Nucleus accumbens (tissue), 56 donors: ENCODE results near the gene DRD2.
A peak's percentile ranks its signal among the peaks of the same experiment; 100 is the strongest.
"Not testable (repeated sequence)": the region's sequence is repeated elsewhere in the genome, so short reads cannot be mapped to it uniquely, and the experiment has no call there.

Source experiments
- DNase-seq, 56 donors: peaks; one replicate each; lab custom pipeline; 2025; lab: John Stamatoyannopoulos, UW

Gene DRD2

GRCh38 chr11:113475160-113475761, at the start of gene DRD2:
Gene DRD2 (minus strand): TSS chr11:113475398. CDS start chr11:113424651, 50,747 bp downstream.
- DNase-seq: peak in 7 of 56 donors; percentile 3 to 36 (median 14)

GRCh38 chr11:113523906-113524305, 48.7 kb upstream of the DRD2 start:
- not testable (repeated sequence) for DNase-seq

GRCh38 chr11:113521737-113522517, 46.7 kb upstream of the DRD2 start:
- DNase-seq: no peak

- DNase-seq: no peak
Observed at GRCh38 chr11:113519989-113520613, 44.9 kb upstream of the DRD2 start.

- DNase-seq: no peak
Observed at GRCh38 chr11:113518716-113519495, 43.7 kb upstream of the DRD2 start.

GRCh38 chr11:113517361-113517760, 42.2 kb upstream of the DRD2 start:
- DNase-seq: no peak

GRCh38 chr11:113514856-113515255, 39.7 kb upstream of the DRD2 start:
- DNase-seq: no peak

GRCh38 chr11:113507341-113507740, 32.1 kb upstream of the DRD2 start:
- no peak for DNase-seq

GRCh38 chr11:113506893-113507292, 31.7 kb upstream of the DRD2 start:
- no peak for DNase-seq

- DNase-seq: no peak
Observed at GRCh38 chr11:113506461-113506860, 31.3 kb upstream of the DRD2 start.

GRCh38 chr11:113505541-113506375, 30.6 kb upstream of the DRD2 start:
- peak in 49 of 56 donors; percentile 8 to 80 (median 56) for DNase-seq

- peak in 13 of 56 donors; percentile 2 to 20 (median 9) for DNase-seq
Observed at GRCh38 chr11:113505046-113505445, 29.8 kb upstream of the DRD2 start.

- DNase-seq: peak in 2 of 56 donors; percentile 9 to 38
Observed at GRCh38 chr11:113504586-113504985, 29.4 kb upstream of the DRD2 start.

GRCh38 chr11:113504071-113504470, 28.9 kb upstream of the DRD2 start:
- no peak for DNase-seq

GRCh38 chr11:113497066-113497910, 22.1 kb upstream of the DRD2 start:
- no peak for DNase-seq

- DNase-seq: no peak
Observed at GRCh38 chr11:113496026-113496651, 20.9 kb upstream of the DRD2 start.

- DNase-seq: no peak
Observed at GRCh38 chr11:113494021-113494420, 18.8 kb upstream of the DRD2 start.

GRCh38 chr11:113493206-113493605, 18.0 kb upstream of the DRD2 start:
- DNase-seq: no peak
